ENCODE measurements around the gene FIGNL1. TPM values are rescaled to one million over a fixed set of nuclear protein-coding genes. Genes with fewer than 3 reads are reported as not detected.
A peak's percentile ranks its signal among the peaks of the same experiment; 100 is the strongest.

FIGNL1 gene
- polyA plus RNA-seq, 3 donors, result 0.55 to 2.4 (median 1.8) TPM

GRCh38 chr7:50431316-50431715, 18.8 kb downstream of the FIGNL1 start:
- Mint-ChIP-seq H3K36me3 (no peaks in the 10 kb centered on the region), H3K27me3 (ENCODE audit: low read depth in 3 of 3) (peaks cover 0 to 4% (median 2%) of the 10 kb centered on the region in 3 donors), H3K27ac (no peak overlapping the region), H3K4me3 (no peak overlapping the region), H3K4me1 (peaks cover 6% of the 10 kb centered on the region), H3K9me3 (no peaks in the 10 kb centered on the region)
- DNase-seq, result no peak
- Histone ChIP-seq H3K36me3 (replicated peaks in 1 of 2; ENCODE audit: control insufficient read depth in 1 of 2, insufficient read depth in 2 of 2, low read length in 2 of 2) (no peaks in the 10 kb centered on the region), H4K20me1 (ENCODE audit: insufficient read depth, low read length) (no peaks in the 10 kb centered on the region), H3K4me3 (replicated peaks in 1 of 3; ENCODE audit: low read depth in 2 of 3, low read length in 3 of 3) (no peak overlapping the region), H2AFZ (ENCODE audit: insufficient read depth, low read depth, low read length, poor library complexity, severe bottlenecking) (no peak overlapping the region), H3K27me3 (ENCODE audit: control insufficient read depth in 2 of 2, insufficient read depth in 2 of 2, low read length in 2 of 2) (no peaks in the 10 kb centered on the region), H3K4me2 (replicated peaks; ENCODE audit: extremely low read depth, low read length, poor library complexity, severe bottlenecking) (no peak overlapping the region), H3K79me2 (ENCODE audit: insufficient read depth, low read length) (no peaks in the 10 kb centered on the region), H3K9ac (ENCODE audit: insufficient read depth, low read length, poor library complexity, severe bottlenecking) (no peak overlapping the region), H3K9me3 (replicated peaks in 1 of 2; ENCODE audit: control insufficient read depth in 1 of 2, insufficient read depth in 1 of 2, low read length in 2 of 2) (no peaks in the 10 kb centered on the region), H3K27ac (ENCODE audit: low read depth in 1 of 2, low read length in 2 of 2) (no peak overlapping the region), H3K4me1 (ENCODE audit: control insufficient read depth in 1 of 2, insufficient read depth in 2 of 2, low read length in 2 of 2) (peaks cover 7 to 9% of the 10 kb centered on the region in 2 donors)
- no CpG with 5 or more reads among the region's 2 CpGs for WGBS (ENCODE audit: insufficient coverage)
- intact Hi-C loops (cut with micrococcal nuclease), result no loop called here
- no peak for TF ChIP-seq CTCF (IDR thresholded peaks at IDR 0.05)

- H3K36me3 Mint-ChIP-seq, result no peaks in the 10 kb centered on the region
- H3K4me2 ChIP-seq (replicated peaks; ENCODE audit: extremely low read depth, low read length, poor library complexity, severe bottlenecking), result no peak overlapping the region
- no peaks in the 10 kb centered on the region for H3K27me3 ChIP-seq (ENCODE audit: control insufficient read depth in 2 of 2, insufficient read depth in 2 of 2, low read length in 2 of 2)
- no peak overlapping the region for H3K4me3 ChIP-seq (replicated peaks in 1 of 3; ENCODE audit: low read depth in 2 of 3, low read length in 3 of 3)
- no peak for TF ChIP-seq CTCF (IDR thresholded peaks at IDR 0.05)
- intact Hi-C loops (cut with micrococcal nuclease), result no loop called here
- H3K36me3 ChIP-seq (replicated peaks in 1 of 2; ENCODE audit: control insufficient read depth in 1 of 2, insufficient read depth in 2 of 2, low read length in 2 of 2), result no peaks in the 10 kb centered on the region
- H3K9me3 Mint-ChIP-seq, result no peaks in the 10 kb centered on the region
- H3K4me1 ChIP-seq (ENCODE audit: control insufficient read depth in 1 of 2, insufficient read depth in 2 of 2, low read length in 2 of 2), result no peaks in the 10 kb centered on the region
- WGBS (ENCODE audit: insufficient coverage), result no CpG with 5 or more reads among the region's 3 CpGs
- H3K27ac Mint-ChIP-seq, result no peak overlapping the region
- H2AFZ ChIP-seq (ENCODE audit: insufficient read depth, low read depth, low read length, poor library complexity, severe bottlenecking), result no peak overlapping the region
- no peaks in the 10 kb centered on the region for H3K79me2 ChIP-seq (ENCODE audit: insufficient read depth, low read length)
- H3K9me3 ChIP-seq (replicated peaks in 1 of 2; ENCODE audit: control insufficient read depth in 1 of 2, insufficient read depth in 1 of 2, low read length in 2 of 2), result no peaks in the 10 kb centered on the region
- no peak overlapping the region for H3K9ac ChIP-seq (ENCODE audit: insufficient read depth, low read length, poor library complexity, severe bottlenecking)
- H4K20me1 ChIP-seq (ENCODE audit: insufficient read depth, low read length), result no peaks in the 10 kb centered on the region
- H3K27ac ChIP-seq (ENCODE audit: low read depth in 1 of 2, low read length in 2 of 2), result no peak overlapping the region
- H3K4me1 Mint-ChIP-seq, result no peaks in the 10 kb centered on the region
- H3K27me3 Mint-ChIP-seq (ENCODE audit: low read depth in 3 of 3), result no peaks in the 10 kb centered on the region
- no peak overlapping the region for H3K4me3 Mint-ChIP-seq
- peak in 1 of 3 donors; percentile 31 for DNase-seq
Observed at GRCh38 chr7:50428911-50429310, 21.2 kb downstream of the FIGNL1 start.
